Measurements from ENCODE around the gene GIMAP8.

DNA sequence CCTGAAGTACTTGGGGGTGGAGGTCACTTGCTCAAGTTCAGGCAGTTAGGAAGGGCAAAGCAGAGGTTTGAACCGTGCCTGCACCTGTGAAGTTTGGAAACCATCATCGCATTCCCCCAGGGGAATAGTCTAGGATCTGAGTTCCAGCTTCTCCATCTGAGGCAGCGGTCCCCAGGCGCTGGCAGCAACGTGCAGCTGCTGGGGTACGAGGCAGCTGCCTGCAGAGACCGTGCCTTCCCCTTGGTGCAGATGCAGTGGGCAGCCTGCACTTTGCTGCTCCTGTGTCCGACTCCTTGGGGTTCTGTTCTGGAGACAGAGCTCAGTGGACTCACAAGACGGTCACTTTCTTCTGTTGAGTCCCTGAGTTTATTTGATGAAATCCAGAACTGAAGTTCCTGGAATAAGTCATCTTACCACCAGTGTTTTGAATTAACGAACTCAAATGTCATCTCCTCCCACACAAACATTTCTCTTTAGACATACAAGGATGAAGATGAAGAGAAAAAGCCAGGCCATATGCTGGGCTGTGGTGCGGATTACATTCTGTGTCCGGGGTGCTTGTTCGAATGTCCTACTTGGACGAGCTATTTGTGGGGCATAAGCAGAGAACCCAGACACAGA, 19.9 kb upstream of the GIMAP8 start:
- TF ChIP-seq, protein P1, sequence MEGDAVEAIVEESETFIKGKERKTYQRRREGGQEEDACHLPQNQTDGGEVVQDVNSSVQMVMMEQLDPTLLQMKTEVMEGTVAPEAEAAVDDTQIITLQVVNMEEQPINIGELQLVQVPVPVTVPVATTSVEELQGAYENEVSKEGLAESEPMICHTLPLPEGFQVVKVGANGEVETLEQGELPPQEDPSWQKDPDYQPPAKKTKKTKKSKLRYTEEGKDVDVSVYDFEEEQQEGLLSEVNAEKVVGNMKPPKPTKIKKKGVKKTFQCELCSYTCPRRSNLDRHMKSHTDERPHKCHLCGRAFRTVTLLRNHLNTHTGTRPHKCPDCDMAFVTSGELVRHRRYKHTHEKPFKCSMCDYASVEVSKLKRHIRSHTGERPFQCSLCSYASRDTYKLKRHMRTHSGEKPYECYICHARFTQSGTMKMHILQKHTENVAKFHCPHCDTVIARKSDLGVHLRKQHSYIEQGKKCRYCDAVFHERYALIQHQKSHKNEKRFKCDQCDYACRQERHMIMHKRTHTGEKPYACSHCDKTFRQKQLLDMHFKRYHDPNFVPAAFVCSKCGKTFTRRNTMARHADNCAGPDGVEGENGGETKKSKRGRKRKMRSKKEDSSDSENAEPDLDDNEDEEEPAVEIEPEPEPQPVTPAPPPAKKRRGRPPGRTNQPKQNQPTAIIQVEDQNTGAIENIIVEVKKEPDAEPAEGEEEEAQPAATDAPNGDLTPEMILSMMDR (IDR thresholded peaks at IDR 0.05), result no peak
- TF ChIP-seq EP300 (IDR thresholded peaks at IDR 0.05) (no peak), POLR2A (IDR thresholded peaks at IDR 0.05; ENCODE audit: low read depth) (no peak)

Data from esophagus muscularis mucosa (tissue), 4 donors.